ENCODE results near the gene ANTXR1. TPM values are rescaled to one million over a fixed set of nuclear protein-coding genes. Genes with fewer than 3 reads are reported as not detected.

ANTXR1 gene
- total RNA-seq, 1 experiment from 2014 or later: 0.66 TPM

DNA sequence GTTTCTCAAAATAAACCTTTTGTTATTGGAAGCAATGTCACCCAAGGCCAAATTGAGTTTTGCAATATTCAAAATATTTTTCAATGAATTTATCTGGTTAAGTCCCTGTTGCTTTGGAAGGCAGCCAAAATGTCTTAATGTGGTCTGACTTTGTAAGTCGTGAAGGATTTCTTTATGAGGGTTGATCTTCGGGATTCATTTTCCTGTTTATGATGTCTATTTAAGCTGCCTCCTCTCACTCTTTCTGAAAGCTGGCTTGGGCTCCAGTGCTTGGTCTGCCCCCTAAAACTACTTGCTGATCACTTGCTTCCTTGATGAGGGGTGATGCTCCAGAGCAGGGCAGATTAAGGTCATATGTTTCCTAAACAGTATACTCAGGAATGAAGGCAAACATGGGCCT lies 141.1 kb downstream of the ANTXR1 start:
- Mint-ChIP-seq H3K4me3 (ENCODE audit: low read depth, unreplicated experiment) (no peak overlapping the region), H3K4me1 (ENCODE audit: low read depth, unreplicated experiment) (no peaks in the 10 kb centered on the region)
- CTCF ChIA-PET: no interaction called here

DNA sequence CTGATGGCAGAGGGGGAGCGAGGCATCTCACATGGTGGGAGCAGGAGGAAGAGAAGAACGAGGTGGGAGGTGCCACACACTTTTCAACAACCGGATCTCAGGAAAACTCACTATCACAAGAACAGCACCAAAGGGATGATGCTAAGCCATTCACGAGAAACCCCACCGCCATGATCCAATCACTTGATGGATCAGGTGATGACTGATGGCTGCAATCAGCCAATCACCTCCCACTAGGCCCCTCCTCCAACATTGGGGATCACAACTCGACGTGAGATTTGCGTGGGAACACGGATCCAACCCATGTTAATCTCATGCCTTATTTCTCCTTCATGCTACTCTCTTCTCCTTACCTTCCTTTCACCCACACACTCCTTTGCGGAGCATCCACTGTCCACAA lies 143.6 kb downstream of the ANTXR1 start:
- CTCF ChIA-PET: no interaction called here
- Mint-ChIP-seq H3K36me3 (ENCODE audit: insufficient read depth, unreplicated experiment) (no peaks in the 10 kb centered on the region), H3K9me3 (ENCODE audit: low read depth, unreplicated experiment) (no peaks in the 10 kb centered on the region), H3K27me3 (ENCODE audit: unreplicated experiment) (no peaks in the 10 kb centered on the region), H3K4me3 (ENCODE audit: low read depth, unreplicated experiment) (no peak overlapping the region), H3K27ac (ENCODE audit: unreplicated experiment) (no peak overlapping the region), H3K4me1 (ENCODE audit: low read depth, unreplicated experiment) (no peaks in the 10 kb centered on the region)
- intact Hi-C loops (cut with micrococcal nuclease; ENCODE audit: unreplicated experiment): no loop called here
- no TSS peak for BruUV-seq (replicated peaks)
- TF ChIP-seq, protein P1, sequence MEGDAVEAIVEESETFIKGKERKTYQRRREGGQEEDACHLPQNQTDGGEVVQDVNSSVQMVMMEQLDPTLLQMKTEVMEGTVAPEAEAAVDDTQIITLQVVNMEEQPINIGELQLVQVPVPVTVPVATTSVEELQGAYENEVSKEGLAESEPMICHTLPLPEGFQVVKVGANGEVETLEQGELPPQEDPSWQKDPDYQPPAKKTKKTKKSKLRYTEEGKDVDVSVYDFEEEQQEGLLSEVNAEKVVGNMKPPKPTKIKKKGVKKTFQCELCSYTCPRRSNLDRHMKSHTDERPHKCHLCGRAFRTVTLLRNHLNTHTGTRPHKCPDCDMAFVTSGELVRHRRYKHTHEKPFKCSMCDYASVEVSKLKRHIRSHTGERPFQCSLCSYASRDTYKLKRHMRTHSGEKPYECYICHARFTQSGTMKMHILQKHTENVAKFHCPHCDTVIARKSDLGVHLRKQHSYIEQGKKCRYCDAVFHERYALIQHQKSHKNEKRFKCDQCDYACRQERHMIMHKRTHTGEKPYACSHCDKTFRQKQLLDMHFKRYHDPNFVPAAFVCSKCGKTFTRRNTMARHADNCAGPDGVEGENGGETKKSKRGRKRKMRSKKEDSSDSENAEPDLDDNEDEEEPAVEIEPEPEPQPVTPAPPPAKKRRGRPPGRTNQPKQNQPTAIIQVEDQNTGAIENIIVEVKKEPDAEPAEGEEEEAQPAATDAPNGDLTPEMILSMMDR (IDR thresholded peaks at IDR 0.05; ENCODE audit: unreplicated experiment): no peak
- no peak for DNase-seq

More for the DNA sequence above, 141.1 kb downstream of the ANTXR1 start:
- Mint-ChIP-seq H3K9me3 (ENCODE audit: low read depth, unreplicated experiment) (no peaks in the 10 kb centered on the region), H3K36me3 (ENCODE audit: insufficient read depth, unreplicated experiment) (no peaks in the 10 kb centered on the region), H3K27me3 (ENCODE audit: unreplicated experiment) (peaks cover 14% of the 10 kb centered on the region), H3K27ac (ENCODE audit: unreplicated experiment) (no peak overlapping the region)
- no TSS peak for BruUV-seq (replicated peaks)
- intact Hi-C loops (cut with micrococcal nuclease; ENCODE audit: unreplicated experiment): no loop called here
- TF ChIP-seq, protein P1 (IDR thresholded peaks at IDR 0.05; ENCODE audit: unreplicated experiment): no peak
- no peak for DNase-seq

DNA sequence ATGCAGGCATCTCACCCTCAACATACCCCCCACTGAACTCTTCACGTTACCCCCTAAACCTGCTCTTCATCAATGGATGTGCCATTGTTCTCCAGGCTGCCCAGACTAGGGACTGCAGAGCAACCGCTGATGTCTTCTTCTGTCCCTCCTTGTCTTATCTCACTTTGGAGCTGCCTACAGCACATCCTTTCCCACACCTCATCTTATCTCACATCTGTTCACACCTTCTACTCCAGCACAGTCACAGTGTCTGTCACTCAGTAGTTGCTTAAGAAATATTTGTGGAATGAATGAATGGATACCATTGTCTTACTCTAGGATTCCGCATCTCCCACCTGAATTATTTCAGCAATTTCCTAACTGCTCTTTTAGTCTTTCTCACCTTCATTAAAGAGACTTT lies 144.5 kb downstream of the ANTXR1 start:
- Mint-ChIP-seq H3K27ac (ENCODE audit: unreplicated experiment) (no peak overlapping the region), H3K36me3 (ENCODE audit: insufficient read depth, unreplicated experiment) (no peaks in the 10 kb centered on the region), H3K4me3 (ENCODE audit: low read depth, unreplicated experiment) (no peak overlapping the region), H3K9me3 (ENCODE audit: low read depth, unreplicated experiment) (no peaks in the 10 kb centered on the region), H3K4me1 (ENCODE audit: low read depth, unreplicated experiment) (no peaks in the 10 kb centered on the region), H3K27me3 (ENCODE audit: unreplicated experiment) (no peaks in the 10 kb centered on the region)
- CTCF ChIA-PET: no interaction called here
- TF ChIP-seq, protein P1 (IDR thresholded peaks at IDR 0.05; ENCODE audit: unreplicated experiment): no peak
- DNase-seq: no peak
- no TSS peak for BruUV-seq (replicated peaks)
- intact Hi-C loops (cut with micrococcal nuclease; ENCODE audit: unreplicated experiment): no loop called here

DNA sequence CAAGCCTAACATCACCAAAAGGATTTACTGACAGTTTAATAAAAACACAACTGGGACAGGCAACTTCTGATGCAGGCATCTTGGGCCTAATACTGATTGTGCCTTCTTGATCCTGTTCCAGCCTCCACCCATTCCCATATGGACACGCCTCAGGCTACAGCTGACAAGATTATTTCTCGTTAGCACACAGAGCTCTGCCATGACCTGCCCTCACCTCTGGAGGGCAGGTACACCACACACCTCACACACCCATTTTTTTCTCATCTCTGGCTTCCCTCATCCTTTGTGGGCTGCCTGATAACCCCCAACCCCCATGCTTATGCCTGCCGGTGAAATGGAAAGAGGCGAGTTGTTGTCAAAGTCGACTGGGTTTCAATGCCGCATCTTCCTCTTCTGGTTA lies 147.0 kb downstream of the ANTXR1 start:
- Mint-ChIP-seq H3K27me3 (ENCODE audit: unreplicated experiment) (peaks cover 3% of the 10 kb centered on the region), H3K36me3 (ENCODE audit: insufficient read depth, unreplicated experiment) (no peaks in the 10 kb centered on the region), H3K27ac (ENCODE audit: unreplicated experiment) (no peak overlapping the region), H3K4me3 (ENCODE audit: low read depth, unreplicated experiment) (no peak overlapping the region), H3K4me1 (ENCODE audit: low read depth, unreplicated experiment) (peaks cover 13% of the 10 kb centered on the region), H3K9me3 (ENCODE audit: low read depth, unreplicated experiment) (no peaks in the 10 kb centered on the region)
- no TSS peak for BruUV-seq (replicated peaks)
- TF ChIP-seq, protein P1 (IDR thresholded peaks at IDR 0.05; ENCODE audit: unreplicated experiment): no peak
- CTCF ChIA-PET: no interaction called here
- DNase-seq: no peak
- intact Hi-C loops (cut with micrococcal nuclease; ENCODE audit: unreplicated experiment): no loop called here

Data from Calu3 (cell line).